DOHH2 (cell line): Measurements from ENCODE around the gene GTF2A1.

ENCODE experiments used
- H3F3A ChIP-seq: fragments of 200-600 bp; sonication (generic), shearing (Covaris generic); 2 replicates; pipeline ENCODE4 v1.6.0; 2016; ENCODE audit warnings: antibody characterized with exemption, mild to moderate bottlenecking; ENCODE audit not compliant: control insufficient read depth, insufficient read depth
- H3K27ac ChIP-seq: fragments of 200-600 bp; sonication (generic); 2 replicates; pipeline ENCODE4 v1.5.1; 2014; ENCODE audit warnings: low read depth, mild to moderate bottlenecking, low read length, moderate library complexity
- H3K27me3 ChIP-seq: fragments of 200-600 bp; sonication (generic); 2 replicates; pipeline ENCODE4 v1.6.1; 2014; ENCODE audit warnings: mild to moderate bottlenecking, low read length, mixed read lengths; ENCODE audit not compliant: control insufficient read depth
- H3K36me3 ChIP-seq: fragments of 200-600 bp; sonication (generic); 2 replicates; pipeline ENCODE4 v1.6.1; 2014; ENCODE audit warnings: mild to moderate bottlenecking, low read length, moderate library complexity, mixed read lengths; ENCODE audit not compliant: control insufficient read depth
- H3K4me1 ChIP-seq: fragments of 200-600 bp; sonication (generic); 2 replicates; pipeline ENCODE4 v1.6.1; 2014; ENCODE audit warnings: mild to moderate bottlenecking, low read length, mixed read lengths; ENCODE audit not compliant: control insufficient read depth
- H3K4me2 ChIP-seq: fragments of 200-600 bp; sonication (generic); 2 replicates; pipeline ENCODE4 v1.6.0; 2014; ENCODE audit warnings: mild to moderate bottlenecking, low read length, moderate library complexity
- H3K4me3 ChIP-seq: fragments of 200-600 bp; sonication (generic); 2 replicates; pipeline ENCODE4 v1.5.1; 2014; ENCODE audit warnings: mild to moderate bottlenecking, low read length, mixed read lengths
- H3K79me2 ChIP-seq: fragments of 200-600 bp; sonication (generic); 2 replicates; pipeline ENCODE4 v1.6.1; 2014; ENCODE audit warnings: mild to moderate bottlenecking, low read length, mixed read lengths; ENCODE audit not compliant: control insufficient read depth
- H3K9me2 ChIP-seq: fragments of 200-600 bp; sonication (generic); replicated peaks from 2 replicates; pipeline ENCODE4 v1.6.1; 2014; ENCODE audit warnings: mild to moderate bottlenecking, low read length, mixed read lengths; ENCODE audit not compliant: control insufficient read depth
- H3K9me3 ChIP-seq: fragments of 200-600 bp; sonication (generic); 2 replicates; pipeline ENCODE4 v1.6.1; 2014; ENCODE audit warnings: antibody characterized with exemption, low read length, mixed read lengths; ENCODE audit not compliant: control insufficient read depth, insufficient read depth
- H4K20me1 ChIP-seq: fragments of 200-600 bp; sonication (generic); 2 replicates; pipeline ENCODE4 v1.6.0; 2014; ENCODE audit warnings: low read depth, mild to moderate bottlenecking, antibody characterized with exemption, low read length, moderate library complexity; ENCODE audit not compliant: control insufficient read depth, insufficient read depth
- EZH2phosphoT487 ChIP-seq: fragments of 200-600 bp; sonication (generic); IDR thresholded peaks from 2 replicates; pipeline ENCODE4 v1.6.1; 2017; ENCODE audit warnings: borderline replicate concordance, mild to moderate bottlenecking, antibody characterized with exemption, low read length, moderate library complexity, mixed read lengths
- TF ChIP-seq, protein P1 (sequence below): fragments of 200-600 bp; sonication (generic); IDR thresholded peaks from one replicate; pipeline ENCODE4 v1.5.1; 2014; ENCODE audit warnings: antibody characterized with exemption, mild to moderate bottlenecking, low read depth, low read length; ENCODE audit not compliant: poor library complexity, severe bottlenecking

The GTF2A1 gene

GRCh38 chr14:81129242-81129641 lies 91.5 kb downstream of the GTF2A1 start:
- TF ChIP-seq EZH2phosphoT487 = no peak
- TF ChIP-seq, protein P1, sequence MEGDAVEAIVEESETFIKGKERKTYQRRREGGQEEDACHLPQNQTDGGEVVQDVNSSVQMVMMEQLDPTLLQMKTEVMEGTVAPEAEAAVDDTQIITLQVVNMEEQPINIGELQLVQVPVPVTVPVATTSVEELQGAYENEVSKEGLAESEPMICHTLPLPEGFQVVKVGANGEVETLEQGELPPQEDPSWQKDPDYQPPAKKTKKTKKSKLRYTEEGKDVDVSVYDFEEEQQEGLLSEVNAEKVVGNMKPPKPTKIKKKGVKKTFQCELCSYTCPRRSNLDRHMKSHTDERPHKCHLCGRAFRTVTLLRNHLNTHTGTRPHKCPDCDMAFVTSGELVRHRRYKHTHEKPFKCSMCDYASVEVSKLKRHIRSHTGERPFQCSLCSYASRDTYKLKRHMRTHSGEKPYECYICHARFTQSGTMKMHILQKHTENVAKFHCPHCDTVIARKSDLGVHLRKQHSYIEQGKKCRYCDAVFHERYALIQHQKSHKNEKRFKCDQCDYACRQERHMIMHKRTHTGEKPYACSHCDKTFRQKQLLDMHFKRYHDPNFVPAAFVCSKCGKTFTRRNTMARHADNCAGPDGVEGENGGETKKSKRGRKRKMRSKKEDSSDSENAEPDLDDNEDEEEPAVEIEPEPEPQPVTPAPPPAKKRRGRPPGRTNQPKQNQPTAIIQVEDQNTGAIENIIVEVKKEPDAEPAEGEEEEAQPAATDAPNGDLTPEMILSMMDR = no peak
- no peaks in the 10 kb centered on the region for H3K27me3 ChIP-seq
- no peaks in the 10 kb centered on the region for H4K20me1 ChIP-seq
- no peaks in the 10 kb centered on the region for H3K79me2 ChIP-seq
- no peak overlapping the region for H3K4me3 ChIP-seq
- H3K4me2 ChIP-seq = no peak overlapping the region
- H3K9me2 ChIP-seq = no peaks in the 10 kb centered on the region
- peaks cover 10% of the 10 kb centered on the region for H3K36me3 ChIP-seq
- H3F3A ChIP-seq = no peaks in the 10 kb centered on the region
- peaks cover 43% of the 10 kb centered on the region for H3K4me1 ChIP-seq
- H3K27ac ChIP-seq = no peak overlapping the region
- peaks cover 12% of the 10 kb centered on the region; the same call in 1 of the 2 replicates for H3K9me3 ChIP-seq

DNA sequence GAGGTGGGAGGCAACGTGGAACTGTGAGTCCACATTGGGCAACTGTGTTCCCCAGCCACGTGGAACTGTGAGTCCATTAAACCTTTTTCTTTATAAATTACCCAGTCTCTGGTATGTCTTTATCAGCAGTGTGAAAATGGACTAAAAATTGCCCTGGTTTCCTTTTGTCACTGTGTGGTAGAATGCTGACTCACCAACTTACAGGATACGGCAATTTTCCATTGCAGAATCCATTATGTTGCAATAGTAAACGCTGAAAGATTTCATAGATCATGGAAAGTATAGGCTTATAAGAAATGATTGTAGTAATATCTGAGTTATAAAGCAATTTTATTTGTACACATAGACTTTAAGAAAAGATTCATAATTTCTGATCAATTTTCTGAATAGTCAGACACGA lies 93.0 kb downstream of the GTF2A1 start:
- no peaks in the 10 kb centered on the region for H3F3A ChIP-seq
- peaks cover 12% of the 10 kb centered on the region; the same call in 1 of the 2 replicates for H3K9me3 ChIP-seq
- TF ChIP-seq EZH2phosphoT487 = no peak
- TF ChIP-seq, protein P1 = no peak
- H4K20me1 ChIP-seq = no peaks in the 10 kb centered on the region
- H3K36me3 ChIP-seq = peaks cover 10% of the 10 kb centered on the region
- no peaks in the 10 kb centered on the region for H3K79me2 ChIP-seq
- no peaks in the 10 kb centered on the region for H3K9me2 ChIP-seq
- peaks cover 58% of the 10 kb centered on the region for H3K4me1 ChIP-seq
- H3K4me2 ChIP-seq = no peak overlapping the region
- H3K27ac ChIP-seq = no peak overlapping the region
- H3K4me3 ChIP-seq = no peak overlapping the region
- no peaks in the 10 kb centered on the region for H3K27me3 ChIP-seq

DNA sequence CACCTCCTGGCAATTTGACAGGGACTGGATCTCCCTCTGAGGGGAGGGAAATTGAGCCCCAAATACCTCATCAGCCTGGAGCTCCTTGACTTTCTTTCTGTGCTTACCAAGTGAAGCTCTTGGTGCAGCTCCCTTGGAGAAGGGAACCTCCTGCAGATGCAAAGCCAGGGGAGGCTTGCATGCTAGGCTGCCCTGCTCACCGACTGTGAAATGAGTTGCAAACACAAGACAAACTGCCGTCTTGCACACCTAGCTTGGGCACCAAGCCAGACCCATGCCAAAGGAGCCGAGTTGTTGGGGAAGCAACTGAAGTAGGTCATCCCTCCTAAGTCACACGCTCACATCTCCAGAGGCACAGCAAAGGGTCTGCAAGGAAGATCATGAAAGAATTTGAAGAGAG lies 95.2 kb downstream of the GTF2A1 start:
- H3K9me3 ChIP-seq = peaks cover 12% of the 10 kb centered on the region; the same call in 1 of the 2 replicates
- H3K4me3 ChIP-seq = peak overlapping the region; percentile 51
- H4K20me1 ChIP-seq = no peaks in the 10 kb centered on the region
- no peaks in the 10 kb centered on the region for H3K9me2 ChIP-seq
- H3K27me3 ChIP-seq = no peaks in the 10 kb centered on the region
- TF ChIP-seq, protein P1 = no peak
- TF ChIP-seq EZH2phosphoT487 = no peak
- H3K4me2 ChIP-seq = peak overlapping the region; percentile 58
- H3K79me2 ChIP-seq = no peaks in the 10 kb centered on the region
- peaks cover 10% of the 10 kb centered on the region for H3F3A ChIP-seq
- H3K4me1 ChIP-seq = peaks cover 80% of the 10 kb centered on the region
- H3K27ac ChIP-seq = peak overlapping the region; percentile 61
- H3K36me3 ChIP-seq = peaks cover 10% of the 10 kb centered on the region
